ENCODE measurements around the gene NKAIN4.

DNA sequence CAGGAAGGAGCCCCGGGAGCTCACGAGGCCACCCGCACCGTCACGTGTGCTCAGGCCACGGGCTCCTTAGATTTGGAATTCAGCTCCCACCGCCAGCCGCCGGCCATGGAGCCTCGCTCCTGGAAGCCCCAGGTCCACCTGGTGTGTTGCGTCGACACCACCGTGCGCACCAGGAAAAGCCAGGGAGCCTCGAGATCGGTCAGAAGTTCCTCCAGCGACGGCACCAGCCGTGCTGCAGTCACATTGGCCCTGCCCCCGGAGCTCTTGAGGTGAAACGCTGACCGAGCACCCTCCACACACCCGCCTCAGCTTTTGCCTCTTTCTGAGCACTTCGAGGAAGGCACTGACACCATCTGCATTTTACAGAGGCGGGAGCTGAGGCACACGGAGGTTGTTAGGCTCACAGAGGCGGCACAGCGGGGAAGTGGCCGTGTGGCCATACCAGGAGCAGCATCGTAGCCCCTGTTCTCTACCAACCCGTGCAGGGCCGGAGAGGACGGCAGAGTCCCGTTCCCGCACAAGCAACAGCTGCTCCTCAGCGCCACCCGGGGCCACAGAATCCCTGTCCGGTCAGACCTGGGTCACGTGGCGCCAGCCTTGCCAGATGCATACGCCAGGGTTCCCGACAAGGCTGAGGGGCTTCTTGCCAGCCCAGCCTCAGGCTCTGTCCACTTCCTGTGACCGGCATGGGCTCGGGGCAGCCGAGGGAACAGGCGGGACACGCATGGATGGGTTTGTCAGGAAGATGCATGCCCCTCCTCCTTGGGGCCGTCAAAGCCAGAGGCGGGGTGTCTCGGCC, 7.6 kb downstream of the NKAIN4 start:
- TF ChIP-seq EZH2phosphoT487 (IDR thresholded peaks at IDR 0.05; ENCODE audit: borderline replicate concordance, low read depth, low read length), result no peak
- TF ChIP-seq, protein P1, sequence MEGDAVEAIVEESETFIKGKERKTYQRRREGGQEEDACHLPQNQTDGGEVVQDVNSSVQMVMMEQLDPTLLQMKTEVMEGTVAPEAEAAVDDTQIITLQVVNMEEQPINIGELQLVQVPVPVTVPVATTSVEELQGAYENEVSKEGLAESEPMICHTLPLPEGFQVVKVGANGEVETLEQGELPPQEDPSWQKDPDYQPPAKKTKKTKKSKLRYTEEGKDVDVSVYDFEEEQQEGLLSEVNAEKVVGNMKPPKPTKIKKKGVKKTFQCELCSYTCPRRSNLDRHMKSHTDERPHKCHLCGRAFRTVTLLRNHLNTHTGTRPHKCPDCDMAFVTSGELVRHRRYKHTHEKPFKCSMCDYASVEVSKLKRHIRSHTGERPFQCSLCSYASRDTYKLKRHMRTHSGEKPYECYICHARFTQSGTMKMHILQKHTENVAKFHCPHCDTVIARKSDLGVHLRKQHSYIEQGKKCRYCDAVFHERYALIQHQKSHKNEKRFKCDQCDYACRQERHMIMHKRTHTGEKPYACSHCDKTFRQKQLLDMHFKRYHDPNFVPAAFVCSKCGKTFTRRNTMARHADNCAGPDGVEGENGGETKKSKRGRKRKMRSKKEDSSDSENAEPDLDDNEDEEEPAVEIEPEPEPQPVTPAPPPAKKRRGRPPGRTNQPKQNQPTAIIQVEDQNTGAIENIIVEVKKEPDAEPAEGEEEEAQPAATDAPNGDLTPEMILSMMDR (conservative IDR thresholded peaks at IDR 0.05; ENCODE audit: low read length), result no peak

All from OCI-LY7 (cell line).